Measurements from ENCODE around the gene MGAT5B.

DNA sequence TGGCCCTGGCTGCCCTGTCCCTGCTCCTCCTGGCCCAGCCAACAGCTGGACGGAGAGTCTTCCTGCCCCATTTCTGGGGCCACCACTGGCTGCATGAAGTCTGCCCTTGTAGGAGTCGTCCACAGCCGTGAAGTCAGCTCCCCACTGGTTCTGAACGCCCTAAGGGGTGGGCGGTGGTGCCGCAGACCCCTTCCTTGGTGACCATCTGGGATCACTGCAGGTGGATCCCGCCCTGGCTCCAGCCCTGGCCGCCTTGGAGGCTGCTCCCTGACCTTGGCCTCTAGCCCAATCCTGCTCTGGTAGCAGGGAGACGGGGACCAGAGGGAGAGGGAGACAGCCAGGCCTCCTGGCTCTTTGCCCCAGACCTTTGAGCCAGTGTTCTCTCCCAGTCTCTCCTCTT is 35.4 kb downstream of the MGAT5B start:
- TF ChIP-seq, protein P1, sequence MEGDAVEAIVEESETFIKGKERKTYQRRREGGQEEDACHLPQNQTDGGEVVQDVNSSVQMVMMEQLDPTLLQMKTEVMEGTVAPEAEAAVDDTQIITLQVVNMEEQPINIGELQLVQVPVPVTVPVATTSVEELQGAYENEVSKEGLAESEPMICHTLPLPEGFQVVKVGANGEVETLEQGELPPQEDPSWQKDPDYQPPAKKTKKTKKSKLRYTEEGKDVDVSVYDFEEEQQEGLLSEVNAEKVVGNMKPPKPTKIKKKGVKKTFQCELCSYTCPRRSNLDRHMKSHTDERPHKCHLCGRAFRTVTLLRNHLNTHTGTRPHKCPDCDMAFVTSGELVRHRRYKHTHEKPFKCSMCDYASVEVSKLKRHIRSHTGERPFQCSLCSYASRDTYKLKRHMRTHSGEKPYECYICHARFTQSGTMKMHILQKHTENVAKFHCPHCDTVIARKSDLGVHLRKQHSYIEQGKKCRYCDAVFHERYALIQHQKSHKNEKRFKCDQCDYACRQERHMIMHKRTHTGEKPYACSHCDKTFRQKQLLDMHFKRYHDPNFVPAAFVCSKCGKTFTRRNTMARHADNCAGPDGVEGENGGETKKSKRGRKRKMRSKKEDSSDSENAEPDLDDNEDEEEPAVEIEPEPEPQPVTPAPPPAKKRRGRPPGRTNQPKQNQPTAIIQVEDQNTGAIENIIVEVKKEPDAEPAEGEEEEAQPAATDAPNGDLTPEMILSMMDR (conservative IDR thresholded peaks at IDR 0.05) = no peak
- TF ChIP-seq EZH2 (IDR thresholded peaks at IDR 0.05; ENCODE audit: low read depth) = no peak

Measured in PC-9 (cell line).